Common myeloid progenitor, CD34-positive (primary cell): ENCODE measurements around the gene FXR2.

ENCODE experiments used
- CTCF ChIA-PET: fragments of 350-600 bp; sonication (Branson Sonifier 250); formaldehyde crosslinking; loops from one replicate; lab custom pipeline; 2021; ENCODE audit warnings: antibody characterized with exemption; lab: Charles Lee
- POLR2A ChIA-PET: fragments of 350-600 bp; sonication (Branson Sonifier 250); formaldehyde crosslinking; loops from one replicate; lab custom pipeline; 2021; ENCODE audit warnings: antibody characterized with exemption; lab: Charles Lee
- DNase-seq, 3 donors: peaks; one replicate each; pipeline versions ENCODE4 v3.0.0 to v3.0.0-alpha.2; 2013
- H3K27ac ChIP-seq, 2 experiments: 1 replicate in 1 of 2; 2 replicates in 1 of 2; pipeline ENCODE4 v1.7.0; 2013; ENCODE audit warnings: inconsistent platforms in 2 of 2, low read length in 2 of 2, mild to moderate bottlenecking in 2 of 2, low read depth in 1 of 2, moderate library complexity in 1 of 2; ENCODE audit not compliant: severe bottlenecking in 2 of 2, insufficient read depth in 1 of 2, poor library complexity in 1 of 2
- H3K27me3 ChIP-seq, 5 experiments: replicated peaks in 2 of 5; 1 replicate in 3 of 5; 2 replicates in 2 of 5; pipeline versions ENCODE4 v1.6.1 to v1.7.0; 2013; ENCODE audit warnings: low read length in 4 of 5, mild to moderate bottlenecking in 2 of 5, moderate library complexity in 2 of 5, inconsistent platforms in 1 of 5; ENCODE audit not compliant: insufficient read depth in 5 of 5, control insufficient read depth in 4 of 5
- H3K36me3 ChIP-seq, 4 experiments: 1 replicate in 2 of 4; 2 replicates in 2 of 4; pipeline versions ENCODE4 v1.6.1 to v1.7.0; 2013; ENCODE audit warnings: low read length in 3 of 4, control low read depth in 1 of 4, mild to moderate bottlenecking in 1 of 4; ENCODE audit not compliant: control insufficient read depth in 4 of 4, insufficient read depth in 4 of 4
- H3K4me1 ChIP-seq, 4 experiments: 1 replicate in 3 of 4; 2 replicates in 1 of 4; pipeline versions ENCODE4 v1.6.1 to v1.7.1; 2013; ENCODE audit warnings: low read length in 3 of 4, mild to moderate bottlenecking in 3 of 4, control low read depth in 1 of 4, inconsistent platforms in 1 of 4, moderate library complexity in 1 of 4; ENCODE audit not compliant: control insufficient read depth in 4 of 4, insufficient read depth in 4 of 4; ENCODE audit errors: control extremely low read depth in 1 of 4
- H3K4me3 ChIP-seq, 7 experiments: 1 replicate in 4 of 7; 2 replicates in 3 of 7; pipeline versions ENCODE4 v1.5.1 to v1.7.0; 2013; ENCODE audit warnings: mild to moderate bottlenecking in 7 of 7, low read length in 6 of 7, moderate library complexity in 6 of 7, inconsistent platforms in 2 of 7, low read depth in 2 of 7, control low read depth in 1 of 7; ENCODE audit not compliant: insufficient read depth in 4 of 7, control insufficient read depth in 1 of 7; ENCODE audit errors: extremely low read depth in 1 of 7
- H3K9me3 ChIP-seq, 5 experiments: 1 replicate in 4 of 5; 2 replicates in 1 of 5; pipeline versions ENCODE4 v1.6.1 to v1.7.1; 2013; ENCODE audit warnings: low read length in 4 of 5, mild to moderate bottlenecking in 2 of 5, inconsistent platforms in 1 of 5, low read depth in 1 of 5, moderate library complexity in 1 of 5; ENCODE audit not compliant: control insufficient read depth in 4 of 5, insufficient read depth in 2 of 5; ENCODE audit errors: control extremely low read depth in 1 of 5
- WGBS: methylation state at CpG from one replicate; pipeline ENCODE4 v1.1.5; 2013; ENCODE audit not compliant: insufficient coverage; 5-methylcytosine and 5-hydroxymethylcytosine counted together

The FXR2 gene

DNA sequence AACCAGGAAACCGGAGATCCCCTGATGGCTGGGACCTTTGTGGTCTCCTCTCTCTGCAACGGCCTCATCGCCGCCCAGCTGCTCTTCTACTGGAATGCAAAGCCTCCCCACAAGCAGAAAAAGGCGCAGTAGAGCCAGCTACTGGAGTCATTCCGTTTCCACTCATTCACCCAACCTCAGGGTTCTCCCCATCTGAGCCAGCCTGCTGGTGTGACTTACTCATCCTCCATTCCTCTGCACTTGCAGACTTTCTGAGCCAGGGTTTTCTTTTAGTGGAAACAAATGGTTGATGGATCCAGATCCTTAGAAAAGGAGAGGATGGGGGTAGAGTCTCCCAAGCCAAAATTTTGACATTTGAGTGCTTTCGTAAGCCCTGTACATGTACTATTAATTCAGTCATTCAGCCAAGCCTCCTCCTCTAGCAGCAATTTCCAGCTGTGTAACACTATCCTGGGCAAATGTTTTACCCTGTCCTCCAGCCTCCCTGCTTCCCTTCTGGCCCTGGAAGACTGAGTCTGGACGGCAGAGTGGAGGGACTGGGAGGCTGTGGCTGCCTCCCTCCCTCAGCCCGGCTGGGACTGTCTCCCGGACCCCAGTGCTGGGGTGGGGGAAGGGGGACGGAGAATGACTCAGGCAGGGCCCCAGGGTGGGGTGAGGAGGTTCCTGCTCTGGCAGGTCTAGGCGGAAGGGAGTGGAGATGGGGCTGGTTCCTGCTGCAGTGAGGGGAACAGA is 27.1 kb downstream of the FXR2 start:
- WGBS = 75% methylated on average over 9 of the region's 12 CpGs
- no peak for DNase-seq
- Histone ChIP-seq H3K27ac (peak overlapping the region in 1 of 2 experiments; percentile 34), H3K9me3 (no peaks in the 10 kb centered on the region), H3K4me3 (no peak overlapping the region), H3K36me3 (peaks cover 12 to 65% (median 37%) of the 10 kb centered on the region in 4 experiments), H3K27me3 (no peaks in the 10 kb centered on the region), H3K4me1 (peaks cover 1 to 41% (median 30%) of the 10 kb centered on the region in 4 experiments)
- POLR2A ChIA-PET = interaction anchor here (0.6 kb wide), 1 partner anchor 146 kb away, joined by 5 read pairs; no protein-coding TSS in a partner anchor
- CTCF ChIA-PET = interaction anchor here (1.0 to 7.6 kb wide), 7 partner anchors 12 to 100 kb away, joined by 3 to 58 read pairs (median 5); partner anchors contain the start of genes SENP3 and TP53

DNA sequence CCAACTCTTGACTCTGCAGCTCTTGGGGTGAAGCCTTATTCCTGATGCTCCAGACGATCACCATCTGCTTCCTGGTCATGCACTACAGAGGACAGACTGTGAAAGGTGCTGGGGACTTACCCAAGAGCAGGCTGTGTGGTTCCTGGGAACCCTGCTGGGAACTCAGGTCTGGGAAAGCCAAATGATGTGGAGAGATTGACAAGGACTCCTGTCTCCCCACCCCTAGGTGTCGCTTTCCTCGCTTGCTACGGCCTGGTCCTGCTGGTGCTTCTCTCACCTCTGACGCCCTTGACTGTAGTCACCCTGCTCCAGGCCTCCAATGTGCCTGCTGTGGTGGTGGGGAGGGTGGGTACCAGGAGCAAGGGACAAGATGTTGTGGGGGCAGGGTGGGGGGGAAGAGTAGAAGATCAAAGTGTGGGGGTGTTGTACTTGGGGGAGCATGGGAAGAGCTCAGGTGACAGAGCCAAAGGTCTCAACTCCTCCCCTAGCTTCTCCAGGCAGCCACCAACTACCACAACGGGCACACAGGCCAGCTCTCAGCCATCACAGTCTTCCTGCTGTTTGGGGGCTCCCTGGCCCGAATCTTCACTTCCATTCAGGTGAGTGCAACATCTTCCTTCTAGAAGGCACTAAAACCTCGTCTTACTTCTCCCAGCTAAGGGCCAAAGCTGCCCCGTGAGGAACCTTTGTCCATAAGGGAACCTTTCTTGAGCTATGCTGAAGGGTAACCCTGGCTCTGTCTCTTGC is 27.9 kb downstream of the FXR2 start:
- Histone ChIP-seq H3K9me3 (no peaks in the 10 kb centered on the region), H3K4me1 (peaks cover 1 to 49% (median 37%) of the 10 kb centered on the region in 4 experiments), H3K27me3 (no peaks in the 10 kb centered on the region), H3K36me3 (peaks cover 8 to 58% (median 31%) of the 10 kb centered on the region in 4 experiments), H3K27ac (peak overlapping the region in 1 of 2 experiments; percentile 34), H3K4me3 (no peak overlapping the region)
- no peak for DNase-seq
- 91% methylated on average over 6 of the region's 9 CpGs for WGBS
- ChIA-PET CTCF (interaction anchor here (0.9 to 7.6 kb wide), 8 partner anchors 11 to 150 kb away, joined by 3 to 58 read pairs (median 4); partner anchors contain the start of gene SENP3), POLR2A (interaction anchor here (0.6 kb wide), 1 partner anchor 146 kb away, joined by 5 read pairs; no protein-coding TSS in a partner anchor)

DNA sequence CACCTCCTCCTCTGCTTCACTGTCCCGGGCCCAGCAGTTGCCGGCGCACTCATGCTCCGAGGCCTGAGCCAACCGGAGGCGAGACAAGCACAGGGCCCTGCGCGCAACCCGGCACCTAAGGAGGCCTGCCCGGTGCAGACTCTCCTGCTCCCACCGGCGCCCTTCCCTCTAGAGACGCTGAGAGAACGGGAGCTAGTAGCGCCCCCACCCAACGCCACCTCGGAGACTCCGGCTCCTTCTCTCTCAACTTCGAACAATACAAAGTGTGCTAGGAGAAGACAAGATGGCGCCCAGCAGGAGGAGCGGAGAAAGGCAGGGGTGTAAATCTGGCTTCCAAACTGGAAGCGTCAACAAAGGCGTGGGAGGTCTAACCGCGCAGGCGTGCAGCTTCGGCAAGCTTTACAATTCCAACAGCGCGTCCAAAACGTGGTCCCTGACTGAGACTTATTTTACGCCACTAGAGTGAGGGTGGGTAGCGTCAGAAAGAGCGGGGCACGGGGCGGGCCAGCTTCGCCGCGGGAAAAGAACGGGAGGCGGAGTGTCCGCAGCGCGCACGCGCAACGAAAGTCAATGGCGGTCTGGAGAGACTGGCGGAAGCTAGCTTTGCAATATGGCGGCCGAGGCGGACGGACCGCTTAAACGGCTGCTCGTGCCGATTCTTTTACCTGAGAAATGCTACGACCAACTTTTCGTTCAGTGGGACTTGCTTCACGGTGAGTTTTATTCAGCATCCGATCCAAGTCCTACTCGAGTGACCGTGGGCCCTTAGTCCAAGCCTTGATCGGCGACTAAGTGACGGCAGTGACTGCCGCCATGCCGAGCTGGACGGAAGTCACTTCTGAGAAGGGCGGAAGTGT is 31.2 kb downstream of the FXR2 start, which contains the start of gene MPDU1:
TSS of gene MPDU1 (plus strand) at position 600 of the 857 bp plus-strand sequence. CDS start at position 611, 11 bp downstream.
- ChIA-PET POLR2A (interaction anchor here (0.6 to 2.8 kb wide), 7 partner anchors 10 to 1286 kb away, joined by 3 to 40 read pairs (median 5); partner anchors contain the start of genes FXR2, POLR2A and TP53), CTCF (interaction anchor here (0.6 to 7.6 kb wide), 9 partner anchors 8 to 104 kb away, joined by 3 to 58 read pairs (median 4); partner anchors contain the start of genes SENP3, TP53 and WRAP53)
- 5% methylated on average over 52 of the region's 69 CpGs for WGBS
- DNase-seq = peak; percentile 95 to 98 (median 98)
- H3K9me3 ChIP-seq = no peaks in the 10 kb centered on the region
- H3K27ac ChIP-seq = peak within 1 kb of the TSS; percentile 99
- peaks cover 4 to 74% (median 66%) of the 10 kb centered on the region in 4 experiments for H3K4me1 ChIP-seq
- H3K36me3 ChIP-seq = peaks cover 0 to 38% (median 18%) of the 10 kb centered on the region in 4 experiments
- no peaks in the 10 kb centered on the region for H3K27me3 ChIP-seq
- peak within 1 kb of the TSS; percentile 56 to 98 (median 92) for H3K4me3 ChIP-seq

DNA sequence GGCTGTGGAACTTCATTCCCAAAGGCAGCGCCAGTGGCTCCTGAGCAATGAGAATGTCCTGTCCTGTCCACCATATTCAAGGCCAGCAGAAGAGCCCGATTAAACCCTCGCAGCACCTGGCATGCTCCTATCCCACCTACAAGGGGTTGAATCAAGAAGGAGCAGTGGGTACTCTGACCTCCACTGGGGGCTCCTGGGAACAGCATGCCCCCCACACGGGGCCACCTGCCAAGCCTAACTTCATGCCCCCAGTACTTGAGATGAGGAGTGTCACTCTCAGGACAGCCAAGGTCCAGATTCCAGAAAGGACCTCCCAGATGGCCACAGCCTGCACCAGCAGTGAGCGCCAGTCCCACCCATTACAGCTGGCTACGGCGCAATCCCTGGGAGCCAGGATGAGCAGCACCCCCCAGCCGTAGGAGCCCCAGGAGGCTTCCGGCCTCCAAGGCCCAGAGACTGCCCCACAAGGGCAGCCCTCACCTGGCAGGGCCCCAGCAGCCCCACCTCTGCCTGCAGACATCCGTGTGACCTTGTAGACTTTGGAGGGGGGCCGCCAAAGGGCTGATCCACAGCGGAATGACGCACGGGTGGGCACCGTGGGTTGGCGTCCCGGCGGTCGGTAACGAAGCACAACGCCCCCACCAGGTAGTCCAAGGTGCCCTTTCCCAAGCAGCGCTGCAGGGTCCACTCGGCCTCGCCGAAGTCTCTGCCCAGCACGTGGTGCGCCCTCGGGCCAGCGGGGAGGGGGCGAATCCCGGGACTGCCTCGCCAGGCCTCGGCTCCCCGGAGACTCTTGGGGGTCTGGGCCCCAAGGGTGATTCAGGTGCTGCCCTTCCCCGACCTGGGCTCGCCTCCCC is 32.1 kb downstream of the FXR2 start:
- H3K9me3 ChIP-seq = no peaks in the 10 kb centered on the region
- no peaks in the 10 kb centered on the region for H3K27me3 ChIP-seq
- no peak for DNase-seq
- H3K36me3 ChIP-seq = peaks cover 4 to 36% (median 20%) of the 10 kb centered on the region in 4 experiments
- POLR2A ChIA-PET = interaction anchor here (0.6 to 2.8 kb wide), 4 partner anchors 9 to 110 kb away, joined by 3 to 40 read pairs (median 4); no protein-coding TSS in a partner anchor
- peak overlapping the region in 1 of 2 experiments; percentile 99 for H3K27ac ChIP-seq
- peak overlapping the region in 6 of 7 experiments; percentile 19 to 98 (median 81) for H3K4me3 ChIP-seq
- CTCF ChIA-PET = interaction anchor here (0.8 to 4.9 kb wide), 4 partner anchors 16 to 105 kb away, joined by 3 to 31 read pairs (median 12); partner anchors contain the start of genes SENP3, TP53 and WRAP53
- WGBS = 90% methylated on average over 28 of the region's 36 CpGs
- peaks cover 4 to 75% (median 68%) of the 10 kb centered on the region in 4 experiments for H3K4me1 ChIP-seq

DNA sequence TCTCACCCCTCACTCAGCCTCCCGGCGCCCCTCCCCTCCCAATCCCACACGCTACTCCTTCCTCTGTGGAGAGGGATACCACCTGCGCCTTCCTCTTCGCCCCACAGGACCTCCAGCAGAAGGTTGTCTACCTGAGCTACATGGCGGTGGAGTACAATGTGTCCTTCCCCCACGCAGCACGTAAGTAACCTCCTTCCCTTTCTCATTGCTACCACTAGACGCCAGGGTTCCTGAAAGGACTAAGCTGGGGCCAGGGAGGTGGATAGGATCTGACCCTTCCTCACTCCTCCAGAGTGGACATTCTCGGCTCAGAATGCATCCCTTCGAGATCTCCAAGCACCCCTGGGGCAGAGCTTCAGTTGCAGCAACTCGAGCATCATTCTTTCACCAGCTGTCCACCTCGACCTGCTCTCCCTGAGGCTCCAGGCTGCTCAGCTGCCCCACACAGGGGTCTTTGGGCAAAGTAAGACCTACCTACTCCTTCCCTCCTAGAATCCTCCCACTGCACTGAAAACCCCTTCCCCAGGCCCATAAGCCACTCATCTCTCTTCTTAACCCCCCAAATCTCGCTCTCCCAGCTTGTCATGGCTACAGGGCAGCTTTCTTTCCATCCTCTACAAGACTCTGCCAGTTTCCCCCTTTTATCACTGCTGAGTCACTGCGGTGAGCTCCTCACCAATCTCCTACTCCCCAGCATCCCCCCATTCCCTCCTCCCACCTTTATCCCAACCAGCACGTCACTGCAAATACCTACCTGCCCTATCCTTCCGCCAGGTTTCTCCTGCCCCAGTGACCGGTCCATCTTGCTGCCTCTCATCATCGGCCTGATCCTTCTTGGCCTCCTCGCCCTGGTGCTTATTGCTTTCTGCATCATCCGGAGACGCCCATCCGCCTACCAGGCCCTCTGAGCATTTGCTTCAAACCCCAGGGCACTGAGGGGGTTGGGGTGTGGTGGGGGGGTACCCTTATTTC is 33.8 kb downstream of the FXR2 start:
- POLR2A ChIA-PET = interaction anchor here (0.6 to 1.3 kb wide), 2 partner anchors 262 to 1062 kb away, joined by 3 to 4 read pairs; no protein-coding TSS in a partner anchor
- WGBS = 81% methylated on average over 15 of the region's 23 CpGs
- Histone ChIP-seq H3K27ac (peak overlapping the region in 1 of 2 experiments; percentile 43), H3K36me3 (peaks cover 10 to 38% (median 28%) of the 10 kb centered on the region in 4 experiments), H3K4me1 (peaks cover 4 to 89% (median 75%) of the 10 kb centered on the region in 4 experiments), H3K27me3 (no peaks in the 10 kb centered on the region), H3K9me3 (no peaks in the 10 kb centered on the region), H3K4me3 (peak overlapping the region in 3 of 7 experiments; percentile 28 to 40 (median 37))
- peak in 2 of 3 donors; percentile 59 to 66 for DNase-seq
- CTCF ChIA-PET = interaction anchor here (1.0 to 3.1 kb wide), 5 partner anchors 9 to 66 kb away, joined by 3 to 21 read pairs (median 6); partner anchors contain the start of gene SOX15
